Lower leg skin (tissue), 3 donors: ENCODE data around the gene SDHAF2.

Experiments used
- POLR2A ChIP-seq, 2 donors: fragments of 450-650 bp; IDR thresholded peaks; one replicate each; pipeline ENCODE4 v1.6.1; 2016 to 2017; ENCODE audit warnings: antibody characterized with exemption in 2 of 2, mild to moderate bottlenecking in 1 of 2, moderate library complexity in 1 of 2
- TF ChIP-seq, protein P1 (sequence below), 3 donors: fragments of 450-650 bp; IDR thresholded peaks; one replicate each; pipeline ENCODE4 v1.5.1; 2016; ENCODE audit warnings: antibody characterized with exemption in 3 of 3, mild to moderate bottlenecking in 3 of 3, moderate library complexity in 2 of 3

DNA sequence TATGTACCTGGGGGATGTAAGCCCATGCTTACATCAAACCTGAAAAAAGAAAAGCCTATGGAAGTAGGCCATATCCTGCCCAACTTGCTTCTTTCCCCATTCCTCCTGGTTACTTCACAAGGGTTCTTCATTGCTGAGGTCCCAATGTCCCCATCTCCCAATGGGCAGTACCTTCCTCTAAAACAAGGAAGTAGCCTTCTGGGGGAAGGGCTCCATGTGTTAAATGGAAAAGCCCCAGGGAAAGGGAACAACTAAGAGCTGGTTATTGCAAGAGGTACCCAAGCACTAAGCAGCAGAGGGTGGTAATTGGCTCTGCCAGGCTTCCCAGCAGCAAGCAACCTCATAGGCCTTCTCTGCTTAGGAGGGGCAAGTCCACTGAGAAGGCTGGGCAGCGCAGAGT is 26.3 kb upstream of the SDHAF2 start:
- TF ChIP-seq, protein P1, sequence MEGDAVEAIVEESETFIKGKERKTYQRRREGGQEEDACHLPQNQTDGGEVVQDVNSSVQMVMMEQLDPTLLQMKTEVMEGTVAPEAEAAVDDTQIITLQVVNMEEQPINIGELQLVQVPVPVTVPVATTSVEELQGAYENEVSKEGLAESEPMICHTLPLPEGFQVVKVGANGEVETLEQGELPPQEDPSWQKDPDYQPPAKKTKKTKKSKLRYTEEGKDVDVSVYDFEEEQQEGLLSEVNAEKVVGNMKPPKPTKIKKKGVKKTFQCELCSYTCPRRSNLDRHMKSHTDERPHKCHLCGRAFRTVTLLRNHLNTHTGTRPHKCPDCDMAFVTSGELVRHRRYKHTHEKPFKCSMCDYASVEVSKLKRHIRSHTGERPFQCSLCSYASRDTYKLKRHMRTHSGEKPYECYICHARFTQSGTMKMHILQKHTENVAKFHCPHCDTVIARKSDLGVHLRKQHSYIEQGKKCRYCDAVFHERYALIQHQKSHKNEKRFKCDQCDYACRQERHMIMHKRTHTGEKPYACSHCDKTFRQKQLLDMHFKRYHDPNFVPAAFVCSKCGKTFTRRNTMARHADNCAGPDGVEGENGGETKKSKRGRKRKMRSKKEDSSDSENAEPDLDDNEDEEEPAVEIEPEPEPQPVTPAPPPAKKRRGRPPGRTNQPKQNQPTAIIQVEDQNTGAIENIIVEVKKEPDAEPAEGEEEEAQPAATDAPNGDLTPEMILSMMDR (IDR thresholded peaks at IDR 0.05), result no peak
- TF ChIP-seq POLR2A (IDR thresholded peaks at IDR 0.05), result no peak
